ENCODE results near the gene GNB1.

Gene GNB1

DNA sequence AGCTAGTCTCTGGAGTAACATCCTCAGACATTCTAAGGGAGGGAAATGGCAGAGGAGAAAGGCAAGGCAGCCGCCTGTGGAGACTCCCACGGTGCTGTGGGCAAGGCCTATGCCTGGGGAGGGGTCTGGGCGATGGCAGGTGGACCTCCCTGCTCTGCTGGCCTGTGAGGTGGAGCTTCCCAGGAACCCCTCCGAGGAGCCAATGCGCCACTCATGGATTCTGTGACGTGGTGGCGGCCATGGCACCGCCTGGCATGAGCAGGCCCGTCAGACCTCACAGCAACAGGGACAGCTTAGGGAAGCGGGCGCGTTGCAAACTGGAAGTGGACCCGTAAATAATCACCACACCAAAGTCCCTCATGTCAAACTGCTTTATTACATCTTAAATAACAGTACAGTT lies 106.0 kb downstream of the GNB1 start:
- DNase-seq (ENCODE audit: low read depth in 2 of 2) = no peak

- no peak for DNase-seq (ENCODE audit: low read depth in 2 of 2)
Observed at GRCh38 chr1:1783320-1783719, 107.6 kb downstream of the GNB1 start.

- DNase-seq (ENCODE audit: low read depth in 2 of 2) = no peak
Observed at GRCh38 chr1:1782399-1783221, 108.3 kb downstream of the GNB1 start.

GRCh38 chr1:1781526-1781903 lies 109.4 kb downstream of the GNB1 start:
- DNase-seq (ENCODE audit: low read depth in 2 of 2) = no peak

DNA sequence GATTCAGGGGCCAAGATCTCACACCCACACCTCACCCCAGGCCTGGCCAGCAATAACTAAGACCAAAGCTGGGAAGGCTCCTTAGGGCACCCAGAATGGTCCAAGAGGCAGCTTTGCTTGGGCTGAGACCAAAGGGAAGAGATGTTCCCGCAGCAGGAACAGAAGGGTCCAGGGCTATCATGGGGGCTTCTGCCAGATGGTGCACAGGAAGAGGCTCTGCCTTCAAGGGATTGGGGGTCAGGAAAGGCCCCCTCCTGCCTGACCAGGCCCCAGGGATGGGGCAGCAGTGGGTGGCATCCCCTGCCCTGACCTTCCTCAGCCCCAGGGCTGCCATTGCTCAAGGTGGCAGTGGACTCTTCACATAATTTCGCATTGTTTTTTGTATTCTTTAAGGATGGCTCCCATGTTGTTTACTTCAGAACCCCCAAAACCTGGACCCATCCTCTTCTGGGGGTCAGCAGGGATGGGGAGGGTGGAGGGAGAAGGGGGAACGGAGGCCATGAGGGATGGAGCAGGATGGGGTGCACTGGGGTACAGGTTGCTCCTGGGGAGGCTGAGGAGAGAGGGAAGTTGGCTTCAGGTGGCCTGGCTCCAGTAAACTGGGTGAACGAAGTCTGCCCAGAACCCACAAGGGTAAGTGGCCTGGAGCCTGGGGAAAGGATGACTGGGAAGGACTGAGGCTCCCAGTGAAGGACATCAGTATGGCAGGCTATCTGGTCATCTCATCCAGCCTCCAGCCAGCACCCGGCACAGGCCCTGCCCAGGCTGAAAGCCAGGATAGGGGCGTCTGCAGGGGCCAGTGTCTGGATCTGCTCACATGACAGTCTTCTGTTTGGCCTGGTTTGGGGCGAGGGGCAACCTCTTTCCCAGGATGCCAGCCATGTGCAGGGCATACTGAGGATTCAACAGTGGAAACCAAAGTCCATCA lies 110.0 kb downstream of the GNB1 start:
- DNase-seq (ENCODE audit: low read depth in 2 of 2) = no peak

DNA sequence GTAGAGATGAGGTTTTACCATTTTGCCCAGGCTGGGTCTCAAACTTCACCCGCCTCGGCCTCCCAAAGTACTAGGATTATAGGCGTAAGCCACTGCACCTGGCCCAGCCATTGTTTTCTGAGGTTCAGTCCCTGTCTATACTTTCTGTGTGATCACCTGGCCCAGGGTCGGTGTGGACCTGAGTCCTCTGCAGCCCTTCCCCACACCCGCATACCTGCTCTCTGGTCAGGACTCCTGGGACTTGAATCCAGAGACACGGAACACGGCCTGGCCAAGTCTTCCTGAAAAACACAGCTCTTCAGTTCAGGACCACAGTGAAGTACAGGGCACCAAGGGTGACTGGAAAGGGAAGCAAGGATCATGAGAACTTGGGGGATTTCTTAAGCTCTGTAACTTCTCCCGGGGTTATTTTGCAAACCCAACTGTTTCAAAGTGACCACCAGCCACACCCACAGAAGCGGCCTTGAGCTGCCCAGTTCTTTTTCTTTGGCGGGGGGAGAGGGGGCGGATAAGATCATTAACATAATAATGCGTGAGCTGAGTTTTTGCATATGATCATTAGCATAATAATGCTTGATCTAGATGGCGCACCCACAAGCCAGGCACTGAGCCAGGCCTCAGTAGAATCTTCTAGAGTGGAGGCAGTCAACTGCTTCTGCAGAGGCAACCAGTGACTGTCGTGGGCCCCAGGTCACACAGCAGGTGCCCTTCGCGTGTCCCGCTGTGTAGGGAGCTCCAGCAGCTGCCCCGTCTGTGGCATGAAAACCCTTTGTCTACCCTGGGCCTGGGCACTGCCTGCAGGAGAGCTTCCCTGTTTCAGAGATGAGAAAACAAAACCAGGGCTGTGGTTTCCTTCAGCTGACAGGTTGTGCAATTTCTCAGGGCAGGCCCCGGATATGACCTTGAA lies 110.9 kb downstream of the GNB1 start:
- DNase-seq (ENCODE audit: low read depth in 2 of 2) = peak; percentile 28 to 35

DNA sequence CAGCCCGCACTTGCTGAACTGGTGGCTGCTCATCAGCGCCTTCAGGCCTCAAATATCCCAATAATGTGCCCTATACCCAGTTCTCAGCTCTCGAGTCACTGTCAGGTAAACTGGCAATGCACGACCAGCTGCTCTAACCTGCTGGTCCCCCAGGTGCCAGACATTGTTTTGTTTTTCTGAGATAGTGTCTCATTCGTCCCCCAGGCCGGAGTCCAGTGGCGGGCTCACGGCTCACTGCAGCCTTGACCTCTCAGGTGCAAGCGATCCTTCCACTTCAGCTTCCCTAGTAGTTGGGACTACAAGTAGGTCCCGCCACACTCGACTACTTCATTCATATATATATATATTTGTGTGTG lies 111.6 kb downstream of the GNB1 start:
- no peak for DNase-seq (ENCODE audit: low read depth in 2 of 2)

DNA sequence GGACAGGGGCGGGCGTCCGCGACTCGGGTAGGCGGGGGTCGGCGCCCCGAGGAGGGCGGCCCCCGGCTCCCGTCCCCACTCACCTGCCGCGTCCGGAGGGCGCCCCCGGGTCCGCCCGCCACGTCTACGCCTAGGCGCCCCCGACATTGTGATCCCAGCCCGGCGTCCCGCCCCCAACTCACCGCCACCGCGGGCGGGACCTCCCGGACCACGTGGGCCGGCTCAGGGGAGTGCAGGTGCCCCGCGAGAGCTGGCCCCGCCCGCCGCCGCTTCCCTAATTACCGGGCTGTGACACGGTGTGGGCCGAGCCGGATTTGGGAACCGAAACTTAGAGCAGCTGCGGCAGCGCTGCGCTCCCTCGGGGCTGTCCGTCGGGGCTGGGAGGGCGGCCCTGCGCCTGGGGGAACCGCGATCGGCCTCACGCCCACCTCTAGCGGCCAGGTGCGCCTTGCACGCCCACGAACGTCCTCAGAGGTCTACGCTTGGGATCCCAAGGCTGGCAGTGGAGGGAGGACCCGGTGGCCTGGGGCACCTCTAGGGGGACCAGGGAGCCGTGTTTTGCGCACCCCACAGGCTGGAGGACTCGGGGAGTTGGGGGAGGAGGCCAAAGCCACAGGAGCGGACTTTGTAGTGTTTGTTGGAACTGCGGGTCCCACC lies 112.1 kb downstream of the GNB1 start:
- peak; percentile 68 for DNase-seq (ENCODE audit: low read depth in 2 of 2)

GRCh38 chr1:1777950-1778662 lies 112.8 kb downstream of the GNB1 start, which contains the start of gene NADK:
Gene NADK (minus strand): TSS chr1:1778470. CDS start chr1:1765406, 13,064 bp downstream.
- peak; percentile 43 to 68 for DNase-seq (ENCODE audit: low read depth in 2 of 2)

DNA sequence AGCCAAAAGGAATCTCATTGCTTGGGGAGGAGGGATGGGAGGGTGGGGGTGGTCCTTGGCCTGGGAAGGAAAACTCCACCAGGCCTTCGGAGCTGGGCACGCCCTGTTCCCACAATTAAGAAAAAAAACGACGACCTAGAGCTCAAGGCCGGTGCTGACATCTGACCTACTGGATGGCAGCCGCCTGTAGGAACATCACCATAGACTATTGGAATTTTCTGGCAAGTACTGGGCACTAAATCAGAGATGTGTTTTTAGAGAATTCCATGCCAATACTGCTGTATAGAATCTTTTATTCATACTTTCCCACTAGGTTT lies 113.3 kb downstream of the GNB1 start:
- DNase-seq (ENCODE audit: low read depth in 2 of 2) = no peak

DNA sequence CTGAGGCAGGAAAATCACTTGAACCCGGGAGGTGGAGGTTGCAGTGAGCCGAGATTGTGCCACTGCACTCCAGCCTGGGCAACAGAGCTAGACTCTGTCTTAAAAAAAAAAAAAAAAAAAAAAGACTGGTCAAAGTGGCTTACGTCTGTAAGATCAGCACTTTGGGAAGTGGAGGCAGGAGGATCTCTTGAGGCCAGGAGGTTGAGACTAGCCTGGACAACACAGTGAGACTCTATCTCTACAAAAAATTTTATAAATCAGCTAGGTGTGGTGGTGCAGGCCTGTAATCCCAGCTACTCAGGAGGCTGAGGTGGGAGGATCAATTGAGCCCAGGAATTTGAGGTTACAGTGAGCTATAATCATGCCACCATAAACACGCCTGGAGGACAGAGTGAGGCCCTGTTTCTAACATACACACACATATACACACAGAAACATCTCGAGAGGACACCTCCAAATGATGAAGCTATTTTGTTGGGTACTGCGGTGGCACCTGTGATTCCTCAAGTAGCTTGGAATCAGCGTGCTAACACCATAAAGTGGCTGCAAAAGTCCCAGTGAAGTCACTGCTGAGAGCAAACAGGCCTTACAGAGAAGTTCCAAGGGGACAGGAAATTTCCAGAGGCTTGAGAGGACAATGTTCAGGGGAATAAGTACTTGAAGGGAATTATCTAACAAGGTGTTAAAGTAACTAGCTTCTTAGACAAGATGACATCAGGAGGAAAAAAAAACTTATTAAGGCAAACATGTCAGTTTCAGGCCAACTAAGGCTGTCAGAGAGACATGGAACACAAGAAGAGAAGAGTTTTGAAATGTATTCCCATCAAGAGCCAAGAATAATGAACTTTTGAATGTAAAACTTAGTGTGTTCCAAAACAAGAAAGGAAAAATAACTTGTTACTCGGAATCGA lies 114.0 kb downstream of the GNB1 start:
- DNase-seq (ENCODE audit: low read depth in 2 of 2) = no peak

- no peak for DNase-seq (ENCODE audit: low read depth in 2 of 2)
Observed at GRCh38 chr1:1775327-1776226, 115.3 kb downstream of the GNB1 start.

DNA sequence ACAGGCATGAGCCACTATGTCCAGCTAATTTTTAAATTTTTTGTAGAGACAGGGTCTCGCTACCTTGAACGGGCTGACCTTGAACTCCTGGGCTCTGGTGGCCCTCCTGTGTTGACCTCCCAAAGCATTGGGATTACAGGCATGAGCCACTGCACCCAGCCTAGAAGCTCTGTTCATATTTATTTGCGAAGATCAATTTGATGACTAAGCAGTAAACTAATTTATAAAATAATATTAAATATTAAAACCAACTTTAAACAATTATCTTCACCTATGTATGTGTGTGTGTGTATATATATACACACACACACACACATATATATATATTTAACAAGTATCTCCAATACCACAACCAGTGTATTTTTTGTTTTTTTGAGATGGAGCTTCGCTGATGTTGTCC lies 117.0 kb downstream of the GNB1 start:
- no peak for DNase-seq (ENCODE audit: low read depth in 2 of 2)

DNA sequence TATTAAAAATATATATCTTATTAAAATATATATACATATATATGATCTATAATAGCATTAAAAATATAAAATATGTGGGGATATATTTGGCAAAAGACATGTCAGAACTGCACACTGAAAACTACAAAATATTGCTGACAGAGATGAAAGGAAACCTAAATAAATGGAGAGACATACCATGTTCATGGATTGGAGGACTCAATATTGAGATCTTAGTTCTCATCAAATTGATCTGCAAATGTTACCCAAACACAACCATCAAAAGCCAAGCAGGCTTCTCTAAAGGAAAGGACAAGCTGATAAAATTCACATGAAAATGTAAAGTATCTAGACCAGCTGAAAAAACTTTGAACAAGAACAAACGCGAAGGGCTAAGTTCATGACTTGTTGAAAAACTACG lies 119.8 kb downstream of the GNB1 start:
- no peak for DNase-seq (ENCODE audit: low read depth in 2 of 2)

DNA sequence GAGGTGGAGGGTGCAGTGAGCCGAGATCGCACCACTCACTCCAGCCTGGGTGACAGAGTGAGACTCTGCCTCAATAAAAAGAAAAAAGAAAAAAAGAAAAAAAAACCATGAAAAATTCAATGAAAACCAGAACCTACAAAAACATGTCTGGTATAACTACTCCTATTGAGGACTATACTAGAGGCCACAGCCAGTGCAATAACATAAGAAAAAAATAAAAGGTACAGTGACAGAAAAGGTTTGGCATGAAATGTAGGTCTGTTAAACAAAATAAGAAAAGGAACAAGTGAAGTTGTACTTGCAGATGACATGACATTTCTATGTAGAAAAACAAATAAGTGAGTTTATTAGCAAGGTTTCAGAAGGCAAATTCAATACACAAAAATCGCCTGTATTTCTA lies 120.8 kb downstream of the GNB1 start:
- no peak for DNase-seq (ENCODE audit: low read depth in 2 of 2)

- DNase-seq (ENCODE audit: low read depth in 2 of 2) = no peak
Observed at GRCh38 chr1:1768249-1768992, 122.5 kb downstream of the GNB1 start.

- no peak for DNase-seq (ENCODE audit: low read depth in 2 of 2)
Observed at GRCh38 chr1:1764876-1765470, 125.9 kb downstream of the GNB1 start.

All from stimulated activated CD8-positive, alpha-beta memory T cell treated with anti-CD3 and anti-CD28 coated beads, Interleukin-15, amount 100 ng/mL, for 4 hours (primary cell).